NCI-H2107 treated with DMSO at 0.1 percent for 48 hours (cell line): ENCODE measurements around the gene EXOC2.
A peak's percentile ranks its signal among the peaks of the same experiment; 100 is the strongest.
"Not testable (repeated sequence)": the region's sequence is repeated elsewhere in the genome, so short reads cannot be mapped to it uniquely, and the experiment has no call there.

ENCODE experiments used
- DNase-seq: peaks from one replicate; lab custom pipeline; 2025; ENCODE audit not compliant: unreplicated experiment; lab: John Stamatoyannopoulos, UW

EXOC2 gene

DNA sequence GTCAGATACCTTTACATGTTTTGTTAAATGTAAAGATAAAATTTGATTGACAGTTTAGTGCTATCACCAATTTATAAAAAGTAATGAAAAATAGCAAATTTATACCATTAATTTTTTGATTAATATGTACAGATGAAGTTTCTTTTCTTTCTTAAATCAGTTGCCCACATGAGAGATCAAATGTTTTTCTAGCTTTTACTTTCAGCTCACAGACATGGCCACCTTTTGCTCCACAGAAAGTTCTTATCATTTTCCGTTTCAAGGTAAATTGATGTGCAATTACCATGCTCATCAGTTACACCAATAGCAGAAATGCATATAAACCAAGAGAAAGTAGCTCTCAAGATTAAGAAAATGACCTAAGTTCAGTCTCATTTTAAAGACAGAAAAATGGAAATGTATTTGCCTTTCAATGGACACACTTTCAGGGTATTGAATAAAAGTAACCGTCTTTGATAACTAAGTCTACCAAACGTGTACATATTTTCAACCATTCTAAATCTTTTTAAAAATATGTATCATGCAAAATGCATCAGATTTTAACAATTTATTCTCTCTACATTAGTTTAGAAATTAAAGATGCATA is 16.6 kb upstream of the EXOC2 start:
- no peak for DNase-seq

- DNase-seq, result no peak
Observed at GRCh38 chr6:708237-708598, 15.3 kb upstream of the EXOC2 start.

- no peak for DNase-seq
Observed at GRCh38 chr6:707576-708236, 14.8 kb upstream of the EXOC2 start.

DNA sequence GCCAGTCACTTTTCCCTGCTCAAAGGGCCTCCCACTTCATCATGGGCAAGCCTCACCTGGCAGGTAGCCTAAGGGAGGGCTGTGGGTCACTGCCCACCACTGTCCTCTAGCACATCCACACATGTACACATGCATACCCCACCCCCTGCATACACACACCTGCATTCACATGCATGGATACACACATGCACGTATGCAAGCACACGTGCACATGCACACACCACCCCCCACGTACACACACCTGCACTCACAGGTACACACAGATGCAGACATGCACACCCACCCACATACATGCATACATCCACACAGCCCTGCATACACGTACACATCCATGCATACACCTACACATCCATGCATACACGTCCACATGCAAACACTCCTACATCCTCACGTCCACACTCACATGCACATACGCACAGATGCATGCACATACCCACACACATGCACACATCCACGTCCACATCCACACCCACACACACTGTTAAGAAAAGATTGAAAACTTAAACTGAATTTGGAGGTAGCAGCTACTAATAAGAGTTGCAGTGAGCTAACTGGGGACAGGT is 14.0 kb upstream of the EXOC2 start:
- no peak for DNase-seq

DNA sequence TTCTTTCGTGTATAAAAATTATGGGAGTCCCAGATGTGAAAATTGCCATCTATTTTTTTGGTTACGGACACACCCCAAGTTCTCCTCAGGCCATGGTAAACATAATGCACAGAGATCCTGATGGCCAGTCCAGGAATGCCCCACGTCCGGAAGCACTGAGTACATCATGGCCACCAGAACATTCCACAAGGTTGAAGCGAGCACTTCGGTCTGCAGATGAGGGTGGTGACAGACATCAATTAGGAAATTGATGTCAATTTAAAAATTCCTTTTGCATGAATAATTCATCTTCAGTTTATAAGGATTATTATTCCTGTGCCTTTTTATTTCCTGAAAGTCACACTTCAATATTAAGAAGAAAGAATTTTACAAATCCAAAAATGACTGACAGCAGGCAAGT is 13.2 kb upstream of the EXOC2 start:
- DNase-seq, result no peak

DNA sequence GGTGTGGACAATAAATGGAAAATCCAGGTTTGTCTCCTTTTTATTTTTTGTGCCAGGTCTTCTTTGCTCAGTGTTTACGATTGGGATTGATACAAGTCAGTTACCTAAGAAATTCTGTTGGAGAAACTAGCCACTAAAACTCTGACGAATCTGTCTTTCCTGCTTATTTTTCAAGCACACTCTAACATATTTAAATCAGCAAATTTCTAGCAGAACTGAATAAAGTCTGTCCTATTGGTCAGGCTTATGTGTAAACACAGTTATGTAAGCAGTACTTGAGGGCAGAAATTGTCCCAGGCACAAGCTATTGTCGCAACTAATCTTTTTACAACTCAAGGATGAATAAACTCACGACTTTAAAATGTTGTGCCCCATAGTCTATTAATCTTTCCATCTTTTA is 12.1 kb upstream of the EXOC2 start:
- DNase-seq, result no peak

DNA sequence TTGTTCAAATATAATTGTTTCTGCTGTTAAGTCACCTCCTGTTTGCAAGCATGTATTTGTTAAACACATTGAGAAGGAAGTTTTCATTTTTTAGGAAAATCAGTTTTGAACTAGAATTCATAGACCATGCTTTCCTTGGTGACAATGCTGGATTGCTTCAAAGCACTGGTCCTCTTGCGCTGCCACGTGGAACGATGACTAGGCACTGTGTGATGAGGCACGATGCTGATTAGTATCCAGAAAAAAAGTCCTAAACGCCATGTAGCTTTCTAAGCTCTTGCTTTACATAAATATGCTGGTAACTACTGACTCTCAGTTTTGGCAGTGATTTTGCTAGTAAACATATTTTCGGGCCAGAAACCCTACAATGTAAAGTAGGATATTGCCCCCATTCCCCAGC is 11.1 kb upstream of the EXOC2 start:
- no peak for DNase-seq

- DNase-seq, result no peak
Observed at GRCh38 chr6:703552-703951, 10.6 kb upstream of the EXOC2 start.

- no peak for DNase-seq
Observed at GRCh38 chr6:701700-702479, 9.0 kb upstream of the EXOC2 start.

DNA sequence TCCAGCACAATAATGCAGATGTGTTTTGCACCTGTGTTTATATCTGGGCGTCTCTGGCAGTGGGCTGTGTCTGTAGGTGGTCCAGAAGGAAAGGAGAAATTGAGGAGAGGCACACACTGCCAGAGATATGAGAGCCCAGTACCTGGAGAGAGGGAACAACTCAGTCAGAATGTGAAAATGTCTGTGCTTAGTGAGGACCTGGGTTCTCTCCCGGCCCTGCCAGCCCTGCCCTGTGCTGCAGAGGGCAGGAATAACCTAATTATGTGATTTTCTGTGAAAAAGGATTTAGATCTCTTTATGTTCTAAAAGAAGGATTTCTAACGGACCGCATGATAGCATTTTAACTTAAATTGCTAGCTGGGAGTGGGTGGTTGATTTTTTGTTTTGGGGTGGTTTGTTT is 8.3 kb upstream of the EXOC2 start:
- no peak for DNase-seq

- no peak for DNase-seq
Observed at GRCh38 chr6:700490-700889, 7.6 kb upstream of the EXOC2 start.

DNA sequence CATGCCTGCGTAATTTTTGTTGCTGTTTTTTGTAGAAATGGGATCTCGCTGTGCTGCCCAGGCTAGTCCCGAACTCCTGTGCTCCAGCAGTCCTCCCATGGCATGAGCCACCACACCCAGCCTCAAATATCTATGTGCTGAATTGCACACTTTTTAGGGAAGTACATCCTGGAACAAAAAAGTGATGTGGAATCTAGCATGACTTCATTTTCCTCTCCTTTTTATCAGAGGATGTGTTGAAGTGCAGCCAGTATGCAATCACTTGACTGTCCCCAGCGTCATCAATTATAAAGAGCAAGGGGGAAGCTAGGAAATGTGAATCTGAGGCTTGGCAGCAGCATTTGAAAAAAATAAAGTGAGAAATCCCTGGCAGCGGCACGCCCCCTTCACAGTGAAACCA is 6.4 kb upstream of the EXOC2 start:
- no peak for DNase-seq

GRCh38 chr6:694431-695126 is 1.6 kb upstream of the EXOC2 start:
- not testable (repeated sequence) for DNase-seq

DNA sequence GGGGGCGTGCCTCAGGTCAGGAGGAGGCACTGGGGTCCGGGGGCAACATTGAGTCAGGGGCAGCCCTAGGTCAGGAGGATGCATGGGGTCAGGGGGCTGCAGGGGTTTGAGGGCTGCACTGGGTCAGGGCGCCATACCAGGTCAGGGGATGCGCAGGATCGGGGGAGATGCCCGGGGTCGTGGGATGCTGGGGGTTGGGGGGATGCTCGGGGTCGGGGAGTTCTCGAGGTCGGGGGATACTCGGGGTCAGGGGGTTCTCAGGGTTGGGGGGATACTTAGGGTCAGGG is 727 bp upstream of the EXOC2 start:
- no peak for DNase-seq

- peak; percentile 3 for DNase-seq
Observed at GRCh38 chr6:692356-692851, 535 bp downstream of the EXOC2 start.

GRCh38 chr6:689223-689622 is 3.7 kb downstream of the EXOC2 start:
- no peak for DNase-seq

DNA sequence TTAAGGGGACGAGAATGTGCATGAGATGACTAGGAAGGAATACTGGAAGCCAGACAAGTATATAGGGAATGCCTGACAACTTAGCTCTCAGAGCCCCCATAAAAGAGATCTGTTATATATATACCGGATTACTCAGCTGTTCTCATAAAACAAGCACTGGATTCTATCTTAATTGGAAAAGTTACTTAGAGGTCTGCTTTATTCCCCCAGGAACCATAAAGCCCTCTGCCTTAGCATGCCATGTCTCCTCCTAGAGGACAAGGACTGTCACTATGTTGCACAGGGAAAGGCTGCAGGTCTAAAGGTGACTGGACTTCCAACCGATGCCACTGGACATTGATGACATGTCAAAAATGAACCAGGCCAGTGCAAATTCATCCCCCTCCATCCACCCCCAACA is 6.4 kb downstream of the EXOC2 start:
- no peak for DNase-seq

GRCh38 chr6:684831-685636 is 7.9 kb downstream of the EXOC2 start:
- no peak for DNase-seq

DNA sequence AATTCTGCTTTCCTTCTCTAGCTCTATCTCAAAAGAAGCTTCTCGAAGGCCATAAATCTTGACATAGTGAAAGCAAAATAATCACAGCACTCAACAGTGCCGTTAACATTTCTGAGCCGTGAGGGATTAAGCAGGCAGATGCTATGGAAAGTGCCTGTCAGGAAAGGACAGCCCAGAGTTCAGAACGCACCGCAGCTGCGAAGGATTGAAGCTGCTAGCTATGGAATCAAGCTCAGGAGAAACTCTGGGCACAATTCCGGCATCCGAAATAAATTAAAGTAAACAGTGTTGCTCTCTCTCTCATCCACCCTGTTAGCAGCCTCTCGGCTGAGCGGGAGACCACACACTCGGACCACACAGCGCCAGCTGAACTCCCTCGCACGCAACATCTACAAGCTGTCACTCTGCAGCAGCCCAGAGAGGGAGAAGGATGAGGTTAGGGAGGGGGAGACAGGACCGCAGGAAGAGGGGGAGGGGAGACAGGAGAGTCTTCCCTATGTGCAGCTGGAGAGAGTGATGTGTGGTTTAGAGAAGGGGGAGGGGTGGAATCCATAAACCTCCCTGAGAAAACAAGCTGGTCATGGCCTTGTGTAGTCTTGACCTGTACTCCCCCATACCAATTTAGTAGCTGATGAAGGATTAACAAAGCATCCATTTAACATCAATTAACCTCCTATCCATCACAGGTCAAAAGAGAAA is 9.0 kb downstream of the EXOC2 start:
- DNase-seq, result peak; percentile 32

- no peak for DNase-seq
Observed at GRCh38 chr6:680666-681340, 12.1 kb downstream of the EXOC2 start.
